Thyroid gland (tissue), 4 donors: ENCODE results near the gene NDUFA13. TPM values are rescaled to one million over a fixed set of nuclear protein-coding genes. Genes with fewer than 3 reads are reported as not detected.

Experiments used
- DNase-seq, 2 donors: peaks; one replicate each; pipeline ENCODE4 v3.0.0-alpha.2; 2019
- H3K27ac ChIP-seq, 3 donors: fragments of 200-600 bp; sonication (generic); 1 replicate in 2 of 3; 2 replicates in 1 of 3; pipeline ENCODE4 v1.5.1; 2016 to 2019; ENCODE audit warnings: mild to moderate bottlenecking in 1 of 3, moderate library complexity in 1 of 3
- H3K27me3 ChIP-seq: fragments of 200-600 bp; sonication (generic); one replicate; pipeline ENCODE4 v1.5.1; 2019
- H3K36me3 ChIP-seq, 2 donors: fragments of 200-600 bp; sonication (generic); one replicate each; pipeline ENCODE4 v1.5.1; 2016 to 2019
- H3K4me1 ChIP-seq, 2 donors: fragments of 200-600 bp; sonication (generic); one replicate each; pipeline ENCODE4 v1.5.1; 2017 to 2019
- H3K4me3 ChIP-seq, 3 donors: fragments of 200-600 bp; sonication (generic); replicated peaks in 1 of 3; 1 replicate in 2 of 3; 2 replicates in 1 of 3; pipeline ENCODE4 v1.5.1; 2016; ENCODE audit warnings: mild to moderate bottlenecking in 1 of 3
- H3K9me3 ChIP-seq: fragments of 200-600 bp; sonication (generic); one replicate; pipeline ENCODE4 v1.5.1; 2017
- CTCF ChIP-seq, 6 experiments: fragments of 200-600 bp in 3 of 6; fragments of 450-650 bp in 3 of 6; sonication (generic) in 3 of 6; IDR thresholded peaks; one replicate each; pipeline ENCODE4 v1.5.1; 2016 to 2019; ENCODE audit warnings: antibody characterized with exemption in 6 of 6, mild to moderate bottlenecking in 2 of 6, inconsistent platforms in 1 of 6, moderate library complexity in 1 of 6
- POLR2A ChIP-seq, 2 donors: fragments of 450-650 bp; IDR thresholded peaks; one replicate each; pipeline ENCODE4 v1.6.1; 2017; ENCODE audit warnings: antibody characterized with exemption in 2 of 2, mild to moderate bottlenecking in 2 of 2, moderate library complexity in 1 of 2
- whole genome bisulfite sequencing, 2 donors: methylation state at CpG; one replicate each; pipeline ENCODE4 v1.1.5; 2017; 5-methylcytosine and 5-hydroxymethylcytosine counted together
- intact Hi-C: fragments of 100-400 bp; cut with DNase I; formaldehyde crosslinking; loops from one replicate; pipeline ENCODE4 v1.15.1; 2023
- total RNA-seq, 4 donors: library from RNA; depleted of rRNA; stranded (reverse); fragments of >200 nt; gene quantifications; one replicate each; pipeline ENCODE4 v1.2.3, GENCODE V29; 2016

Gene NDUFA13
- total RNA-seq, 4 donors from 2014 or later: 32.8 to 265 (median 63.6) TPM

GRCh38 chr19:19549804-19550464, 33.9 kb downstream of the NDUFA13 start:
- no peak overlapping the region for H3K27ac ChIP-seq
- 78 to 80% methylated on average over 22 of the region's 23 CpGs for WGBS, 2 donors
- H3K4me1 ChIP-seq: no peaks in the 10 kb centered on the region
- no peaks in the 10 kb centered on the region for H3K27me3 ChIP-seq
- H3K4me3 ChIP-seq: no peak overlapping the region
- TF ChIP-seq POLR2A (IDR thresholded peaks at IDR 0.05) (no peak), CTCF (IDR thresholded peaks at IDR 0.05) (no peak)
- intact Hi-C loops: no loop called here
- DNase-seq: no peak
- no peaks in the 10 kb centered on the region for H3K36me3 ChIP-seq
- H3K9me3 ChIP-seq: no peaks in the 10 kb centered on the region

DNA sequence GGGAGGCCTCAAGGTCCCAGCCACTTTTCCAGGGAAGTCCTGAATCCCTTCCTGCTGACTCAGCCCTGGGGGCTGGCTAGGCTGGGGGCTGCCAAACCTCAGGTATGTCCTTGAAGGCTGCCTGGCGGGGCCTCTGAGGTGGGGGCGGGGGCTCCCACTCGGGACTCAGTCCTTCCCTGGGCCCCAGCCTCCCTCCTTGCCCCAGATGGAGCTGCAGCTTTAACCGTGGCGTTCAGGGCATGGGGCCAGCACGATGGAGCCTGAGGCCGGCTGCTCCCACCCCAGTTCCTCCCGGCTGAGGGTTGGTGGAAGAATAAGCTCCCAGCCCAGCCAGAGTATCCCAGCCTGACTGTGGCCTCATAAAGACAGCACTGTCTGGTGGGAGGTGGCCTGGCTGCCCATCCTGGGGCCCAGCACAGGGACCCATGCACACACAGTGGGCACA, 34.5 kb downstream of the NDUFA13 start:
- Histone ChIP-seq H3K9me3 (no peaks in the 10 kb centered on the region), H3K4me1 (no peaks in the 10 kb centered on the region), H3K4me3 (no peak overlapping the region), H3K27me3 (no peaks in the 10 kb centered on the region), H3K27ac (no peak overlapping the region), H3K36me3 (no peaks in the 10 kb centered on the region)
- no peak for DNase-seq
- WGBS, 2 donors: 54% methylated on average over 8 of the region's 8 CpGs; no CpG with 5 or more reads in 1 of the 2 donors
- intact Hi-C loops: no loop called here
- TF ChIP-seq POLR2A (IDR thresholded peaks at IDR 0.05) (no peak), CTCF (IDR thresholded peaks at IDR 0.05) (no peak)

GRCh38 chr19:19550972-19551852, 35.2 kb downstream of the NDUFA13 start:
- Histone ChIP-seq H3K27me3 (no peaks in the 10 kb centered on the region), H3K4me3 (no peak overlapping the region), H3K36me3 (no peaks in the 10 kb centered on the region), H3K9me3 (no peaks in the 10 kb centered on the region), H3K27ac (no peak overlapping the region), H3K4me1 (no peaks in the 10 kb centered on the region)
- WGBS, 2 donors: 83 to 87% methylated on average over 6 to 10 of the region's 10 CpGs
- TF ChIP-seq CTCF (IDR thresholded peaks at IDR 0.05): no peak
- TF ChIP-seq POLR2A (IDR thresholded peaks at IDR 0.05): no peak
- no peak for DNase-seq
- intact Hi-C loops: no loop called here

DNA sequence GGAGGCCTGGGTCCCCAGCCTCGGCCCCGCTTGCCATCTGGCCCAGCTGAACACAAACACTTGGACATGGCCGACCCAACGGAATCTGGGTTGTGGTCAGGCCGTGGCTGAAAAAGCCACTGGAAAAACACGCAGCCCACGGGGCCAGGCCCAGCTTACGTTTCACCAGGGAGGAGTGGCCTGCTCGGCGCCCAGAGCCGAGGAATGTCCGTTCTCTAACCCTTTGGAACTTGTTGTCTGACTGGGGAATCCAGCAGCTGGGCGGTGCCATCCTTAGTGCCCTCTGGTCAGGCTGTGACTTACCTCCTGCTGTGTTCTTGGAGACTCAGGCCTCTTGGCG, 35.8 kb downstream of the NDUFA13 start:
- H3K4me1 ChIP-seq: no peaks in the 10 kb centered on the region
- H3K27me3 ChIP-seq: no peaks in the 10 kb centered on the region
- no peaks in the 10 kb centered on the region for H3K9me3 ChIP-seq
- H3K4me3 ChIP-seq: no peak overlapping the region
- DNase-seq: no peak
- no peaks in the 10 kb centered on the region for H3K36me3 ChIP-seq
- no peak overlapping the region for H3K27ac ChIP-seq
- intact Hi-C loops: no loop called here
- no peak for TF ChIP-seq CTCF (IDR thresholded peaks at IDR 0.05)
- no peak for TF ChIP-seq POLR2A (IDR thresholded peaks at IDR 0.05)
- WGBS, 2 donors: 50 to 83% methylated on average over 2 to 14 of the region's 14 CpGs

DNA sequence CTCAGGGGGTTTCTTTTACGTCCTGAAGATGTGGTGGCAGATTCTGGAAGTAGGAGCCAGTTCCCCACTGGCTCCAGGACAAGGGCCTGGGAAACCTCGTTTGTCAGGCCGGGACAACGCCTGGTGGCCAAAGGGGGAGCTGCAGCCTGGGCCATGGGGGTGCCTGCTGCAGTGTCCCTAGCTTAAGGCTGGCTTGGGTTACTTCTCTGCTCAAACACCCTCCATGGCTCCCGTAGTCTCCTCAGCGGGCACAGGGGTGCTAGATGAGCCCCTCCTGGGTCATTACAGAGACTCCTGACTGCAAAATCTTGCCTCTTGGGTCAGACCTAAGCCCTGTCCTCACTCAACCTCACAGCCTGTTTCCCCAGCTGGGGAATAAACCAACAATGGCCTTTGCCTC, 36.8 kb downstream of the NDUFA13 start:
- TF ChIP-seq CTCF (IDR thresholded peaks at IDR 0.05): peak; percentile 14 to 49 (median 34)
- TF ChIP-seq POLR2A (IDR thresholded peaks at IDR 0.05): no peak
- H3K27ac ChIP-seq: no peak overlapping the region
- H3K9me3 ChIP-seq: no peaks in the 10 kb centered on the region
- H3K4me3 ChIP-seq: no peak overlapping the region
- H3K36me3 ChIP-seq: no peaks in the 10 kb centered on the region
- no peaks in the 10 kb centered on the region for H3K27me3 ChIP-seq
- H3K4me1 ChIP-seq: no peaks in the 10 kb centered on the region
- DNase-seq: peak in 1 of 2 donors; percentile 33
- 46 to 60% methylated on average over 4 of the region's 6 CpGs for WGBS, 2 donors
- intact Hi-C loops: no loop called here
